ENCODE measurements around the gene RHOXF1. TPM values are rescaled to one million over a fixed set of nuclear protein-coding genes. Genes with fewer than 3 reads are reported as not detected.

The RHOXF1 gene
- total and polyA plus RNA-seq, 10 of the 15 experiments (the other 5 are each of a cell fraction or from before 2014, with no cell fraction given), result 0.10 to 2.5 TPM; not detected in 8

DNA sequence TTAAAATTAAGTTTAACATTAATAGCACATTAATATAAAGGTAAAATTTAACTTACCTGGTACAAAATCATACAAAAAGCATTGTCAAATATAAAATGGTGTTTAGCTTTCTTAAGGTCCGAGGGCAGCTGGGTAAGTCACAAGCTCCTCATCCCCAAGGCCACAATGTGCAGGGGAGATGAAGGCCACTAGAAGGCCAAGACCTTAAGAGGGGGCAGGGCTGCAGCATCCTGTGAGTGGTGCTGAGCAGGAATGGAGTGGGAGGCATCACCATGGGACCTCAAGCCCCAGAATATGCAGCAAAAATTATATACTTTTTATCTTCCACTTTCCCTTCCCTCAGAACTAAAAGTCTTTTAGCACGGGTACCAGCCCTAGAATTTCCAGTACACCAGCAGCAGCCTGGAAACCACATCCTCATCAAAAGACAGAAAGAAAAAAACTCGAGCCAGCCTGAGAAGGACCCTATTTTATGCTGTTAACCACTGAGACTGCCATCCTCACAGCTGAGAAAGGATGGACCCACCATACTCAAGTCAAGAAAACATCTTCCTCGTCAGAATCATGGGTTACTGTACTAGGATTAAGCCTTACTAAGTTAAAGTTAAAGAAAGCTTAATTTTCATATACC, 29.7 kb upstream of the RHOXF1 start:
- CTCF ChIA-PET, result interaction anchor here (0.6 to 1.2 kb wide), 4 partner anchors 57 to 117 kb away, joined by 3 read pairs; no protein-coding TSS in a partner anchor
- Histone ChIP-seq H3K27ac (ENCODE audit: control insufficient read depth, insufficient read depth) (no peak overlapping the region), H3K27me3 (replicated peaks in 1 of 2; ENCODE audit: control insufficient read depth in 2 of 2, insufficient read depth in 2 of 2, low read length in 1 of 2) (no peaks in the 10 kb centered on the region), H3K4me1 (ENCODE audit: control insufficient read depth, insufficient read depth, low read length) (no peaks in the 10 kb centered on the region), H3K9me3 (replicated peaks; ENCODE audit: control insufficient read depth, insufficient read depth, low read length) (peaks cover 1% of the 10 kb centered on the region; the same call in 2 of the 3 replicates), H3K4me2 (ENCODE audit: control insufficient read depth, insufficient read depth) (no peak overlapping the region), H3K79me2 (ENCODE audit: control insufficient read depth, insufficient read depth, low read length) (no peaks in the 10 kb centered on the region), H3K4me3 (no peak overlapping the region), H2AFZ (ENCODE audit: control insufficient read depth, low read depth, low read length) (no peak overlapping the region), H4K20me1 (ENCODE audit: control insufficient read depth, insufficient read depth) (no peaks in the 10 kb centered on the region), H3K9ac (ENCODE audit: control insufficient read depth, insufficient read depth, low read length) (no peak overlapping the region), H3K36me3 (ENCODE audit: control insufficient read depth in 2 of 2, insufficient read depth in 2 of 2, low read length in 1 of 2) (no peaks in the 10 kb centered on the region)
- no TSS peak for BruUV-seq (replicated peaks)
- no peak for TF ChIP-seq SIX5 (IDR thresholded peaks at IDR 0.05; ENCODE audit: low read depth, low read length, severe bottlenecking)
- peak; percentile 11; the same call in 1 of the 2 replicates for TF ChIP-seq RUNX3 (IDR thresholded peaks at IDR 0.05; ENCODE audit: low read length)
- POLR2A ChIA-PET, result no interaction called here
- in situ Hi-C loops (cut with MboI), result loop anchor here (10.0 to 25.0 kb wide), 2 partner anchors 111 to 158 kb away; no protein-coding TSS in a partner anchor
- FAIRE-seq (peak; percentile 65), ATAC-seq (peak; percentile 39; the same call in 2 of the 3 replicates), DNase-seq (ENCODE audit: low read depth, low spot score) (no peak)
- 10% methylated on average over 4 of the region's 4 CpGs for WGBS (ENCODE audit: insufficient coverage, insufficient replicate concordance, low lambda C conversion rate, missing lambda C conversion rate)
- SMC1A ChIA-PET (ENCODE audit: uncharacterized antibody, unreplicated experiment), result interaction anchor here (1.0 to 1.2 kb wide), 2 partner anchors 10 to 109 kb away, joined by 3 to 4 read pairs; no protein-coding TSS in a partner anchor
- intact Hi-C loops (cut with micrococcal nuclease; ENCODE audit: unreplicated experiment), result loop anchor here (10.0 kb wide), 1 partner anchor 161 kb away; no protein-coding TSS in a partner anchor
- RAD21 ChIA-PET (ENCODE audit: unreplicated experiment), result interaction anchor here (0.6 kb wide), 1 partner anchor 106 kb away, joined by 3 read pairs; no protein-coding TSS in a partner anchor

- Histone ChIP-seq H3K79me2 (ENCODE audit: control insufficient read depth, insufficient read depth, low read length) (no peaks in the 10 kb centered on the region), H3K27ac (ENCODE audit: control insufficient read depth, insufficient read depth) (no peak overlapping the region), H3K4me3 (peak overlapping the region; percentile 22; the same call in 1 of the 2 replicates), H2AFZ (ENCODE audit: control insufficient read depth, low read depth, low read length) (no peak overlapping the region), H3K4me1 (ENCODE audit: control insufficient read depth, insufficient read depth, low read length) (no peaks in the 10 kb centered on the region), H3K36me3 (ENCODE audit: control insufficient read depth in 2 of 2, insufficient read depth in 2 of 2, low read length in 1 of 2) (no peaks in the 10 kb centered on the region), H3K27me3 (replicated peaks in 1 of 2; ENCODE audit: control insufficient read depth in 2 of 2, insufficient read depth in 2 of 2, low read length in 1 of 2) (no peaks in the 10 kb centered on the region), H3K9me3 (replicated peaks; ENCODE audit: control insufficient read depth, insufficient read depth, low read length) (peaks cover 1% of the 10 kb centered on the region; the same call in 2 of the 3 replicates), H3K9ac (ENCODE audit: control insufficient read depth, insufficient read depth, low read length) (no peak overlapping the region), H3K4me2 (ENCODE audit: control insufficient read depth, insufficient read depth) (no peak overlapping the region), H4K20me1 (ENCODE audit: control insufficient read depth, insufficient read depth) (no peaks in the 10 kb centered on the region)
- ChIA-PET RAD21 (ENCODE audit: unreplicated experiment) (no interaction called here), POLR2A (no interaction called here), SMC1A (ENCODE audit: uncharacterized antibody, unreplicated experiment) (no interaction called here), CTCF (no interaction called here)
- no TSS peak for BruUV-seq (replicated peaks)
- peak; percentile 62 for ATAC-seq
- in situ Hi-C loops (cut with MboI), result loop anchor here (10.0 to 25.0 kb wide), 2 partner anchors 110 to 157 kb away; no protein-coding TSS in a partner anchor
- 44% methylated on average over 11 of the region's 12 CpGs for WGBS (ENCODE audit: insufficient coverage, insufficient replicate concordance, low lambda C conversion rate, missing lambda C conversion rate)
- intact Hi-C loops (cut with micrococcal nuclease; ENCODE audit: unreplicated experiment), result loop anchor here (10.0 kb wide), 1 partner anchor 160 kb away; no protein-coding TSS in a partner anchor
- no peak for FAIRE-seq
- DNase-seq (ENCODE audit: low read depth, low spot score), result no peak
- TF ChIP-seq RELB (IDR thresholded peaks at IDR 0.05; ENCODE audit: low read depth) (peak; percentile 25; the same call in 1 of the 2 replicates), SMC3 (IDR thresholded peaks at IDR 0.05; ENCODE audit: borderline replicate concordance, low read length) (no peak), TAF1 (IDR thresholded peaks at IDR 0.05; ENCODE audit: borderline replicate concordance, low read depth, low read length) (no peak), REST (IDR thresholded peaks at IDR 0.05; ENCODE audit: low read depth, low read length) (no peak), IKZF2 (IDR thresholded peaks at IDR 0.05) (peak in 1 of 2 experiments; percentile 40; a peak in 1 of 4 replicates), IKZF1 (conservative IDR thresholded peaks at IDR 0.05) (peak; percentile 39; the same call in 1 of the 2 replicates)
Measured at GRCh38 chrX:120144178-120144844, 28.6 kb upstream of the RHOXF1 start.
